EL (cell line): ENCODE measurements around the gene NMT2.
A peak's percentile ranks its signal among the peaks of the same experiment; 100 is the strongest.

ENCODE experiments used
- DNase-seq: peaks from one replicate; pipeline ENCODE4 v3.0.0-alpha.2; 2016

Gene NMT2

DNA sequence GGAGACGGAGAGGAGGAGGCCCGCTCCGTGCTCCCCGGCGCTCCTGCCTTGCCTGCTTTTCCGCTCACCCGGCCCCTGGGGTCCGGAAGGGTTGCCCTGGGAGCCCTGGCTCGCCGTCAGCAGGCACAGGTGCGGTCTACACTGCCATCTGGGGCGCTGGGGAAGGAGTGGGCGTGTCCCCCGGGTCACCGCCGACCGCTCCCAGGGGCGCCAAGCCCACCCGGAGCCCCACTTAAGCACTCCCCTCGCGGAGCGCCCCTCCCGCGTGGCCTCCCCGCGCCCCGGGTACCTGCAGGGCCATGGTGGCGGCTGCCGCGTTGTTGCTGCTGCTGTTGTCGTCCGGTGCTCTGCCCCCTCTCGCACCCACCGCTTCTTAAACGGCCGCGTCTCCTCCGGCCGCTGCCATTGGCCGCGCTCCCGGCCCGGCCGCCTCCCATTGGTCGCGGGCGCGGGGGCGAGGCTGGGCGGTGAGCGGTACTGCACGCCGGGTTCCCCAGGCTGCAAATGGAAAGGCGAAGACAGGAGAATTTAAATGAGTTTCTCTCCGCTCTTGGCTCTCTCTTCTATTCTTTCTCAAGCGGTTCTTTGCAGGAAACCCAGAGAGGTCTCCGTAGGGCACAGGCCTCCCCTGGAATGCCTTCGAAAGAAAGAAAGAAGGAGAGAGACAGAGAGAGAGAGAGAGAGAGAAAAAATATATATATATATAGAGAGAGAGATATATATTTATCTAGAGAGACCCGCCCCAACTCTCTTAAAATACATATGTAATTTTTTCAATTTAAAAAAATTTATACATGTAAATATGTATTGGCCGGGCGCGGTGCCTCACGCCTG is 79.8 kb downstream of the NMT2 start, which contains the start of gene ACBD7:
ACBD7 (minus strand) TSS at position 349 of the 834 bp plus-strand sequence; CDS start at position 301, 48 bp downstream.
- DNase-seq: peak; percentile 83

GRCh38 chr10:15084502-15084922 is 84.0 kb downstream of the NMT2 start:
- peak; percentile 97 for DNase-seq

GRCh38 chr10:15083674-15084501 is 84.6 kb downstream of the NMT2 start:
- DNase-seq: no peak

GRCh38 chr10:15075421-15075820 is 93.1 kb downstream of the NMT2 start:
- no peak for DNase-seq

- no peak for DNase-seq
Measured at GRCh38 chr10:15072358-15072757, 96.1 kb downstream of the NMT2 start.

DNA sequence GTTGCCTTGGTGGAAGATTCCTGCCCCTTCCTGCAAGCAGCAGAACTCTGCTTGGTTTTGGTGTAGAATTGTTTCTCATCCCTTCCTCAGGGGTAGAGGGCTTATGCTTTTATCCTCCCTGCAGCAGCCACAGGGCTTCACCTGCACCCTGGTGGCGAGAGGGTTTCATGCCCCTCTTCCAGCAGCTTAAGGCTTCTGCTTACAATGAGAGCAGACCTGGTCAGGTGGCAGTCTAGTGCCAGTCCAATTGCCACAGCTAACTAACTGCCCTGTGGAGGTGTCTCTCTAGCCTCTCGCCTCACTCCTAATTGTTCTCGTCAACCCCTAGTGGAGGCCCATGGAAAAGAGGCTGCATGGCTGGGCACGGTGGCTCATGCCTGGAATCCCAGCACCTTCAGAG is 99.3 kb downstream of the NMT2 start:
- DNase-seq: no peak

DNA sequence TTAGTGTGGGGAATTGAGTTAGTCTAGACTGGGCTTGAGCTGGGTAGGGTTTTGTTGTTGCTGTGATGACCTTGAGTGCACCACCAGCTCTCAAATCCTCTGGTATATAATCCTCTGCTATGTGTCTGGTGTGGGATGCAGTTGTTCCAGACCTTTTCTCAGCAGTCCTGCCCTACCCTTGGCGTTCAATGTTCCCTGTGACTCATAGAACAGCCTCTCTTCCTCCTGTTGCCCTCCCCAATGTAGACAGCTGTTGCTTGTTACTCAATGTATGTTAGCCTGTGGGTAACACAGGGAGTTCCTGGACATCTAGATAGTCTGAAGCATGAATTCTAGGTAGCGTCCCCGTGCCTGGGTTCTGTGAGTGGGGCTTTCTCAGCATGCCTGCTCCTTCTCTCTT is 99.7 kb downstream of the NMT2 start:
- peak; percentile 28 for DNase-seq

- no peak for DNase-seq
Measured at GRCh38 chr10:15067154-15067553, 101.3 kb downstream of the NMT2 start.

- DNase-seq: no peak
Measured at GRCh38 chr10:15060638-15061037, 107.9 kb downstream of the NMT2 start.

DNA sequence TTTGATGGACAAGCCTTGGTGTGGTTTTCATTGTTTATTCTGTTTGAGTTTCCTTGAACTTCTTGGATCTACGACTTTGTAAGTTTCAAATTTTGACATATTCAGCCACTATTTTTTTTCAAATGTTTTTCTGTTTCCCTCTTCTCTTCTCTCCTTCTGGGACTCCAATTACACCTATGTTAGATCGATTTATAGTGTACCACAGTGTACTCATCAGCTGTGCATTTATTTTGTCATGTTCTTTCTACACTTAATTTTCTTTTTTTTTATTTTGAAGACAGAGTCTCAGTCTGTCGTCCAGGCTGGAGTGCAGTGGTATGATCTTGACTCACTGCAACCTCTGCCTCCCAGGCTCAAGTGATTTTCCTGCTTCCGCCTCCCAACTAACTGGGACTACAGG is 108.6 kb downstream of the NMT2 start:
- DNase-seq: no peak

DNA sequence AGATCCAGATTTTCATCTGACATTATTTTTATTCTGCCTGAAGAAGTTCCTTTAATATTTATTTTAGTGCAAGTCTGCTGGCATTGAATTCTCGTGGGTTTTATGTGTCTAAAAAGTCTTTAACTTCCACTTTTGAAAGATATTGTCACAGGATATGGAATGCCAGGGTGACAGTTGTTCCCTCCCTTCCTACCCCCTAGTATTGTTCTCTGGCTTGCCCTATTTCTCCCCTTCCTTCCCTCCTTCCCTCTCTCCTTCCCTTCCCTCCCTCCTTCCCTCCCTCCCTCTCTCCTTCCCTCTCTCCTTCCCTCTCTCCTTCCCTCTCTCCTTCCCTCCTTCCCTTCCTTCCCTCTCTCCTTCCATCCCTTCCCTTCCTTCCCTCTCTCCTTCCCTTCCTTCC is 109.8 kb downstream of the NMT2 start:
- DNase-seq: no peak
